GM12875 (cell line): ENCODE measurements around the gene EMP3.
"Not testable (repeated sequence)": the region's sequence is repeated elsewhere in the genome, so short reads cannot be mapped to it uniquely, and the experiment has no call there.

Source experiments
- H3K4me3 ChIP-seq: one replicate; pipeline ENCODE4 v1.5.1; 2011; ENCODE audit warnings: low read depth, low read length, control low read depth
- CTCF ChIP-seq: IDR thresholded peaks from 2 replicates; pipeline ENCODE4 v1.5.1; 2011; ENCODE audit warnings: low read depth, mild to moderate bottlenecking, control low read depth, inconsistent platforms, low read length, moderate library complexity, borderline replicate concordance; ENCODE audit not compliant: insufficient read depth

Gene EMP3

GRCh38 chr19:48368936-48369335, 43.6 kb downstream of the EMP3 start:
- TF ChIP-seq CTCF = no peak
- no peak overlapping the region for H3K4me3 ChIP-seq

GRCh38 chr19:48370955-48371354, 45.6 kb downstream of the EMP3 start:
- no peak overlapping the region for H3K4me3 ChIP-seq
- no peak for TF ChIP-seq CTCF

GRCh38 chr19:48371367-48371766, 46.0 kb downstream of the EMP3 start:
- TF ChIP-seq CTCF = no peak
- H3K4me3 ChIP-seq = no peak overlapping the region

GRCh38 chr19:48371771-48372170, 46.4 kb downstream of the EMP3 start:
- not testable (repeated sequence) for H3K4me3 ChIP-seq

- TF ChIP-seq CTCF = no peak
- H3K4me3 ChIP-seq = no peak overlapping the region
These were observed 47.6 kb downstream of the EMP3 start for GRCh38 chr19:48372904-48373303.

GRCh38 chr19:48373567-48373966, 48.2 kb downstream of the EMP3 start:
- H3K4me3 ChIP-seq = no peak overlapping the region
- no peak for TF ChIP-seq CTCF

GRCh38 chr19:48378194-48378570, 52.8 kb downstream of the EMP3 start:
- no peak for TF ChIP-seq CTCF
- no peak overlapping the region for H3K4me3 ChIP-seq

GRCh38 chr19:48379058-48379457, 53.7 kb downstream of the EMP3 start:
- no peak overlapping the region for H3K4me3 ChIP-seq
- no peak for TF ChIP-seq CTCF
